LNCAP (cell line): ENCODE results near the gene SYP.

Experiments used
- CTCF ChIP-seq: fragments of 450-650 bp; IDR thresholded peaks from 2 replicates; pipeline ENCODE4 v1.5.1; 2017; ENCODE audit warnings: mild to moderate bottlenecking

Gene SYP

GRCh38 chrX:49220100-49220499 is 20.1 kb upstream of the SYP start:
- TF ChIP-seq CTCF, result no peak

- TF ChIP-seq CTCF, result no peak
Measured at GRCh38 chrX:49214996-49215526, 15.1 kb upstream of the SYP start.

GRCh38 chrX:49214416-49214815 is 14.4 kb upstream of the SYP start:
- no peak for TF ChIP-seq CTCF

- TF ChIP-seq CTCF, result no peak
Measured at GRCh38 chrX:49212861-49213260, 12.9 kb upstream of the SYP start.

- no peak for TF ChIP-seq CTCF
Measured at GRCh38 chrX:49212209-49212608, 12.2 kb upstream of the SYP start.

- no peak for TF ChIP-seq CTCF
Measured at GRCh38 chrX:49211074-49211473, 11.1 kb upstream of the SYP start.

GRCh38 chrX:49210406-49210805 is 10.4 kb upstream of the SYP start:
- no peak for TF ChIP-seq CTCF
